ENCODE measurements around the gene GNAI3.

Gene GNAI3

GRCh38 chr1:109559995-109560394 is 11.6 kb downstream of the GNAI3 start:
- TF ChIP-seq MYC (IDR thresholded peaks at IDR 0.05; ENCODE audit: low read depth, low read length) (no peak), POLR2A (IDR thresholded peaks at IDR 0.05; ENCODE audit: extremely low read depth, insufficient read length) (no peak), MAX (IDR thresholded peaks at IDR 0.05; ENCODE audit: low read depth, low read length) (no peak), CTCF (IDR thresholded peaks at IDR 0.05; ENCODE audit: low read depth, low read length) (no peak)
- no peak overlapping the region for H3K4me3 ChIP-seq (ENCODE audit: low read depth, low read length)
- no peak for DNase-seq (ENCODE audit: low read depth)

GRCh38 chr1:109564194-109564878 is 15.9 kb downstream of the GNAI3 start:
- DNase-seq (ENCODE audit: low read depth) = no peak
- no peak overlapping the region for H3K4me3 ChIP-seq (ENCODE audit: low read depth, low read length)
- TF ChIP-seq MAX (IDR thresholded peaks at IDR 0.05; ENCODE audit: low read depth, low read length) (no peak), POLR2A (IDR thresholded peaks at IDR 0.05; ENCODE audit: extremely low read depth, insufficient read length) (no peak)

- TF ChIP-seq CTCF (IDR thresholded peaks at IDR 0.05; ENCODE audit: low read depth, low read length) (no peak), POLR2A (IDR thresholded peaks at IDR 0.05; ENCODE audit: extremely low read depth, insufficient read length) (no peak), MYC (IDR thresholded peaks at IDR 0.05; ENCODE audit: low read depth, low read length) (no peak), MAX (IDR thresholded peaks at IDR 0.05; ENCODE audit: low read depth, low read length) (no peak)
- no peak overlapping the region for H3K4me3 ChIP-seq (ENCODE audit: low read depth, low read length)
Observed at GRCh38 chr1:109565241-109565640, 16.8 kb downstream of the GNAI3 start.

GRCh38 chr1:109566982-109567381 is 18.6 kb downstream of the GNAI3 start:
- no peak for DNase-seq (ENCODE audit: low read depth)
- TF ChIP-seq MAX (IDR thresholded peaks at IDR 0.05; ENCODE audit: low read depth, low read length) (no peak), CTCF (IDR thresholded peaks at IDR 0.05; ENCODE audit: low read depth, low read length) (no peak), MYC (IDR thresholded peaks at IDR 0.05; ENCODE audit: low read depth, low read length) (no peak), POLR2A (IDR thresholded peaks at IDR 0.05; ENCODE audit: extremely low read depth, insufficient read length) (no peak)
- no peak overlapping the region for H3K4me3 ChIP-seq (ENCODE audit: low read depth, low read length)

More at GRCh38 chr1:109565241-109565640, 16.8 kb downstream of the GNAI3 start:
- DNase-seq (ENCODE audit: low read depth) = no peak

GRCh38 chr1:109567877-109568672 is 19.7 kb downstream of the GNAI3 start:
- no peak for TF ChIP-seq CTCF (IDR thresholded peaks at IDR 0.05; ENCODE audit: low read depth, low read length)
- no peak for TF ChIP-seq MYC (IDR thresholded peaks at IDR 0.05; ENCODE audit: low read depth, low read length)
- TF ChIP-seq MAX (IDR thresholded peaks at IDR 0.05; ENCODE audit: low read depth, low read length) = no peak
- TF ChIP-seq POLR2A (IDR thresholded peaks at IDR 0.05; ENCODE audit: extremely low read depth, insufficient read length) = no peak
- no peak overlapping the region for H3K4me3 ChIP-seq (ENCODE audit: low read depth, low read length)
- no peak for DNase-seq (ENCODE audit: low read depth)

- no peak for DNase-seq (ENCODE audit: low read depth)
- TF ChIP-seq MAX (IDR thresholded peaks at IDR 0.05; ENCODE audit: low read depth, low read length) (no peak), MYC (IDR thresholded peaks at IDR 0.05; ENCODE audit: low read depth, low read length) (no peak), CTCF (IDR thresholded peaks at IDR 0.05; ENCODE audit: low read depth, low read length) (no peak), POLR2A (IDR thresholded peaks at IDR 0.05; ENCODE audit: extremely low read depth, insufficient read length) (no peak)
- no peak overlapping the region for H3K4me3 ChIP-seq (ENCODE audit: low read depth, low read length)
Observed at GRCh38 chr1:109569323-109569722, 20.9 kb downstream of the GNAI3 start.
